ENCODE results near the gene MARS1. TPM values are rescaled to one million over a fixed set of nuclear protein-coding genes. Genes with fewer than 3 reads are reported as not detected.

The MARS1 gene
- total RNA-seq, 1 donor from 2014 or later: 131 TPM

DNA sequence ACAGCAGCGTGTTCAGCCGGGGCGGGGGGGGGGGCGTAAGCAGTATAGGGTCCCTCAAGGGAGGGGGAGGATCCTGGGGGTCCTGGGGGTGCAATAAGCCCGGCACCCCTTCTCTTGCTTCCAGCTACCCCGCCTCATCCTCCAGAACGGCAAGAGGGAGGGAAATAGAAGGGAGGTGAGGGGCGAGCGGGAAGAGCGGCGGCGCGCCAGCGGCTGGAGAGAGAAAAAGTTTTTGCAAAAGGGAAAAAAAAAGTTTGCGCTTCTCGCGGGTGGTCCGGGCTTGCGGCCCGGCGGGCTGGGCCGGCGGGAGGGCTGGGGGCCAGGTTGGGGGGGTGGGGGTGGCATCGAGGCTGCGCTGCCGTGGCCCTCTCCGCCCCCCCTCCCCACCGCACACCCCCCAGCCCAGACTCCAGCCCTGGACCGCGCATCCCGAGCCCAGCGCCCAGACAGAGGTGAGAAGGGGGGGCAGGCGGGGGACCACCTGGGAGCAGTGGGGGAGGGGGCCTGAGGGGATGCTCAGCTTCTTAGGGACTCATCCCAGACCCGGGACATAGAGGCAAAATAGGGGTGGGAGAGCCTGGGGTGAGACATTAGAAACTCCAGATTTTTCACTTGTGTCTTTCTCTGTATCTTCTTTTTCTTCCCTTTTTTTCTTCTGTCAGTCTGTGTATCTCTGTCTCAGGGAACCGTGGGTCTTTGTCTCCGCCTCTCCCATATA, 28.0 kb upstream of the MARS1 start, which contains the start of gene GLI1:
Gene GLI1 (plus strand): TSS at position 36 of the 718 bp plus-strand sequence. CDS start 3,907 bp downstream, outside the sequence.
- DNase-seq (no peak), ATAC-seq (no peak)
- H3K4me1 ChIP-seq: peaks cover 36% of the 10 kb centered on the region
- intact Hi-C loops (cut with DNase I): no loop called here
- peak within 1 kb of the TSS; percentile 83 for H3K4me3 ChIP-seq
- no peaks in the 10 kb centered on the region for H3K36me3 ChIP-seq
- TF ChIP-seq, protein P1, sequence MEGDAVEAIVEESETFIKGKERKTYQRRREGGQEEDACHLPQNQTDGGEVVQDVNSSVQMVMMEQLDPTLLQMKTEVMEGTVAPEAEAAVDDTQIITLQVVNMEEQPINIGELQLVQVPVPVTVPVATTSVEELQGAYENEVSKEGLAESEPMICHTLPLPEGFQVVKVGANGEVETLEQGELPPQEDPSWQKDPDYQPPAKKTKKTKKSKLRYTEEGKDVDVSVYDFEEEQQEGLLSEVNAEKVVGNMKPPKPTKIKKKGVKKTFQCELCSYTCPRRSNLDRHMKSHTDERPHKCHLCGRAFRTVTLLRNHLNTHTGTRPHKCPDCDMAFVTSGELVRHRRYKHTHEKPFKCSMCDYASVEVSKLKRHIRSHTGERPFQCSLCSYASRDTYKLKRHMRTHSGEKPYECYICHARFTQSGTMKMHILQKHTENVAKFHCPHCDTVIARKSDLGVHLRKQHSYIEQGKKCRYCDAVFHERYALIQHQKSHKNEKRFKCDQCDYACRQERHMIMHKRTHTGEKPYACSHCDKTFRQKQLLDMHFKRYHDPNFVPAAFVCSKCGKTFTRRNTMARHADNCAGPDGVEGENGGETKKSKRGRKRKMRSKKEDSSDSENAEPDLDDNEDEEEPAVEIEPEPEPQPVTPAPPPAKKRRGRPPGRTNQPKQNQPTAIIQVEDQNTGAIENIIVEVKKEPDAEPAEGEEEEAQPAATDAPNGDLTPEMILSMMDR (IDR thresholded peaks at IDR 0.05): no peak
- peak within 1 kb of the TSS; percentile 80 for H3K27ac ChIP-seq
- no peaks in the 10 kb centered on the region for H3K9me3 ChIP-seq
- peaks cover 5% of the 10 kb centered on the region for H3K27me3 ChIP-seq (ENCODE audit: low read depth)

DNA sequence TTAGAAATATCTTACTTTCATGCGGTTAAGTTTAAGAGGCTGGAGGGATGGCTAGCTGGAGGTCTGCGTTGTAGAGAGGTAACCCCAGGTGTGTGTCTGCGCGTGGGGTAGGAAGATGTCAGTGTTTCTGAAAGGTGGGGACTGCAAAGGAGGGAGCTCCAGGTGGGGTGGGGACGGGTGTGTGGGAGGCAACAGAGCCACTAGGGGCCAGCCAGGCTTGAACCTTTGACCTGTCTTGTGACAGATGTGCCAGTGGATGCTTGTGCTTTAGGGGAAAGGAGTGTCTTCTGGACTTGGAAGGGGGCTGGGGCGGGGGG, 27.4 kb upstream of the MARS1 start:
- H3K27me3 ChIP-seq (ENCODE audit: low read depth): peaks cover 4% of the 10 kb centered on the region
- intact Hi-C loops (cut with DNase I): no loop called here
- no peaks in the 10 kb centered on the region for H3K36me3 ChIP-seq
- TF ChIP-seq, protein P1 (IDR thresholded peaks at IDR 0.05): no peak
- DNase-seq: no peak
- no peaks in the 10 kb centered on the region for H3K9me3 ChIP-seq
- no peak for ATAC-seq
- H3K4me3 ChIP-seq: peak overlapping the region; percentile 83
- peaks cover 36% of the 10 kb centered on the region for H3K4me1 ChIP-seq
- H3K27ac ChIP-seq: no peak overlapping the region

DNA sequence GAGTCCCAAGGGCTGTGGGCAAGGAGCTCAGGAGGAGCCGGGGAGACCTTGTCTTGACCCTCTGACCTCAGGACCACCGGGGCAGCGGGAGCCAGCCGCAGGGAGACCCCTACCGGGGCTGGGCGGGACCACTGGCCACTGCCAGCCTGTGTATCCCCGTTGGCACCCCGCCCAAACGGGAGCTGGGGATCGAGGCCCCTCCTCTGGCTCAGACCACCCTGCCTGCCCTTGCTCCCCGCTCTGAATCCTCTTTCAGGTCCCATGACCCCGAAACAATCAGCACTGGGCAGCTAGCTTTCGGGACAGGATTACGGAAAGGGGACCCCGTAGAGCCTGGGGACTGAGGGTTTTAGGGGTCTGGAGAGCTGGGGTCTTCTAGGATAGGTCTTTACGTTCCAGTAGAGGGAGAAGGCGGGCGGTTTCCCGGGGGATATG, 27.0 kb upstream of the MARS1 start:
- no peak for ATAC-seq
- H3K36me3 ChIP-seq: no peaks in the 10 kb centered on the region
- peak overlapping the region; percentile 83 for H3K4me3 ChIP-seq
- intact Hi-C loops (cut with DNase I): no loop called here
- TF ChIP-seq, protein P1 (IDR thresholded peaks at IDR 0.05): no peak
- no peak overlapping the region for H3K27ac ChIP-seq
- H3K4me1 ChIP-seq: peaks cover 36% of the 10 kb centered on the region
- H3K9me3 ChIP-seq: no peaks in the 10 kb centered on the region
- no peak for DNase-seq
- no peaks in the 10 kb centered on the region for H3K27me3 ChIP-seq (ENCODE audit: low read depth)

DNA sequence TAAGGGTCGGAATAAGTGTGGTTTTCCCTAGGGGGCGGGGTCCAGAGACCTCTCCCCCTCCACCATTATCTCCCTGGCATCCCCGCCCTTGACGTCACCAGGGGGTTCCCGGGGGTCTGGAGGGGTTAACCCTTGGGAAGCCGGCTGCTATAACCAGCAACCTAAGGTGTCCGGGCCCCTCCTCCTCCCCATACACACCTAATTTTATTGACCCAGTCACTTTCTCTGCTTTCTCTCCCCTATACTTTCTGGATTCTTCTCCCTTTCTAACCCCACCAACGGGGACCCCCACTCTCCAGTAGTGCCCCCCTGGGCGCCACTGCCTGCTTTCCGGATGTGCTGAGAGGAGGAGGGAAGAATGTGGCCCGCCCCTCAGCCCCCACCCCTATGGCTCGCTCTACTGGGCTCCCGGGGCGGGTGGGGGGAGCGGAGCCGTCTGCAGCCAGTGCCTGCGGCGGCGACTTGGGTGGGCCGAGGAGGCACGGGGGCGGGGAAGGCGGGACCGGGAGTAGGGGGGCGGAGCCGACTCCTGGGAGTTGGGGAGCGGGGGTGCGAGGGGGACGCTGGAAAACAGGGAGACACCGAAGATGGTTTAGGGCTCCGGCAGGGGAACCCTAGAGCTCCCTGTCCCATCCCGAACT, 26.5 kb upstream of the MARS1 start:
- TF ChIP-seq, protein P1 (IDR thresholded peaks at IDR 0.05): no peak
- H3K9me3 ChIP-seq: no peaks in the 10 kb centered on the region
- peak; percentile 43 to 47 for ATAC-seq
- no peaks in the 10 kb centered on the region for H3K36me3 ChIP-seq
- H3K4me3 ChIP-seq: peak overlapping the region; percentile 83
- no peak for DNase-seq
- H3K27me3 ChIP-seq (ENCODE audit: low read depth): no peaks in the 10 kb centered on the region
- H3K4me1 ChIP-seq: peaks cover 36% of the 10 kb centered on the region
- intact Hi-C loops (cut with DNase I): no loop called here
- peak overlapping the region; percentile 68 for H3K27ac ChIP-seq

DNA sequence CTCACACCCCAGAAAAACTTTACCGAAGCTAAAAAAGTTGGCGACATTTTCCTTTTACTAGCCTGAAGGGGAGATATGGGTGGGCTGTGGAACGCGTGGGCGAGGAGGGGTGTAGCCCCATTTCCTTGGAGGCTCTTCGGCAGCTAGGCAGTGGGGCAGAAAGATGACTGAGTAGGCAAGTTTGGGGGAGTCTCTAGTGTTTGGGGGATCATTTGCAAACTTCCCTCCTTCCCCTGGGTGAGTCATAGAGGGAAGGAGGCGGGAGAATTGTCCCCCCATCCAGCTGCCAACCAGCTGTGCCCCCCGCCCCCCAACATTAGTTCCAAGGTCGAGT, 26.0 kb upstream of the MARS1 start:
- intact Hi-C loops (cut with DNase I): no loop called here
- H3K4me3 ChIP-seq: peak overlapping the region; percentile 83
- TF ChIP-seq, protein P1 (IDR thresholded peaks at IDR 0.05): no peak
- H3K27ac ChIP-seq: peak overlapping the region; percentile 68
- peaks cover 36% of the 10 kb centered on the region for H3K4me1 ChIP-seq
- H3K27me3 ChIP-seq (ENCODE audit: low read depth): no peaks in the 10 kb centered on the region
- DNase-seq (no peak), ATAC-seq (no peak)
- H3K9me3 ChIP-seq: no peaks in the 10 kb centered on the region
- H3K36me3 ChIP-seq: no peaks in the 10 kb centered on the region

All from lower lobe of right lung (tissue), 2 donors.